Mesothelial cell of epicardium (in vitro differentiated cells): ENCODE data around the gene FANCC. TPM values are rescaled to one million over a fixed set of nuclear protein-coding genes. Genes with fewer than 3 reads are reported as not detected.

Experiments
- DNase-seq, 2 experiments: peaks; one replicate each; pipeline ENCODE4 v3.0.0; 2021; ENCODE audit warnings: low spot score in 2 of 2; ENCODE audit not compliant: unreplicated experiment in 2 of 2
- H3K27ac Mint-ChIP-seq: 2 replicates; pipeline ENCODE4 v1.8.0; 2021; ENCODE audit warnings: mixed read lengths
- H3K27me3 Mint-ChIP-seq: 2 replicates; pipeline ENCODE4 v1.8.0; 2021; ENCODE audit warnings: low read depth, mixed read lengths
- H3K36me3 Mint-ChIP-seq: 2 replicates; pipeline ENCODE4 v1.8.0; 2021; ENCODE audit warnings: mixed read lengths
- H3K4me1 Mint-ChIP-seq: 2 replicates; pipeline ENCODE4 v1.8.0; 2021; ENCODE audit warnings: mixed read lengths
- H3K4me3 Mint-ChIP-seq: 2 replicates; pipeline ENCODE4 v1.8.0; 2021; ENCODE audit warnings: mild to moderate bottlenecking, moderate library complexity, mixed read lengths
- H3K9me3 Mint-ChIP-seq: 2 replicates; pipeline ENCODE4 v1.8.0; 2021; ENCODE audit warnings: mixed read lengths
- CTCF ChIP-seq: fragments of 200-600 bp; sonication (generic); IDR thresholded peaks from one replicate; pipeline ENCODE4 v1.5.0; 2021; ENCODE audit warnings: antibody characterized with exemption; ENCODE audit not compliant: unreplicated experiment
- total RNA-seq: library from RNA; stranded (reverse); gene quantifications from 3 replicates; pipeline ENCODE4 v1.2.1, GENCODE V29; 2021

Gene FANCC
- total RNA-seq, 1 donor from 2014 or later, result 22.5 TPM

GRCh38 chr9:95096381-95096780 is 221.1 kb downstream of the FANCC start:
- Mint-ChIP-seq H3K27me3 (no peaks in the 10 kb centered on the region), H3K27ac (no peak overlapping the region), H3K36me3 (peaks cover 16% of the 10 kb centered on the region), H3K4me3 (no peak overlapping the region), H3K9me3 (no peaks in the 10 kb centered on the region), H3K4me1 (peaks cover 57% of the 10 kb centered on the region)
- TF ChIP-seq CTCF, result no peak
- DNase-seq, result no peak

- no peaks in the 10 kb centered on the region for H3K9me3 Mint-ChIP-seq
- no peaks in the 10 kb centered on the region for H3K27me3 Mint-ChIP-seq
- no peak overlapping the region for H3K27ac Mint-ChIP-seq
- H3K4me1 Mint-ChIP-seq, result peaks cover 56% of the 10 kb centered on the region
- DNase-seq, result no peak
- TF ChIP-seq CTCF, result no peak
- peaks cover 14% of the 10 kb centered on the region for H3K36me3 Mint-ChIP-seq
- no peak overlapping the region for H3K4me3 Mint-ChIP-seq
Observed at GRCh38 chr9:95095641-95096355, 221.7 kb downstream of the FANCC start.

GRCh38 chr9:95094002-95094401 is 223.5 kb downstream of the FANCC start:
- H3K4me1 Mint-ChIP-seq, result peaks cover 57% of the 10 kb centered on the region
- no peaks in the 10 kb centered on the region for H3K27me3 Mint-ChIP-seq
- no peak overlapping the region for H3K4me3 Mint-ChIP-seq
- no peak for TF ChIP-seq CTCF
- H3K27ac Mint-ChIP-seq, result peak overlapping the region; percentile 4
- peaks cover 16% of the 10 kb centered on the region for H3K36me3 Mint-ChIP-seq
- no peaks in the 10 kb centered on the region for H3K9me3 Mint-ChIP-seq
- DNase-seq, result no peak

- H3K4me3 Mint-ChIP-seq, result no peak overlapping the region
Observed at GRCh38 chr9:95093586-95093985, 223.9 kb downstream of the FANCC start.

GRCh38 chr9:95092262-95093072 is 225.0 kb downstream of the FANCC start:
- H3K36me3 Mint-ChIP-seq, result peaks cover 20% of the 10 kb centered on the region
- TF ChIP-seq CTCF, result no peak
- no peak overlapping the region for H3K4me3 Mint-ChIP-seq
- H3K27ac Mint-ChIP-seq, result peak overlapping the region; percentile 94
- no peaks in the 10 kb centered on the region for H3K9me3 Mint-ChIP-seq
- no peaks in the 10 kb centered on the region for H3K27me3 Mint-ChIP-seq
- DNase-seq, result no peak
- peaks cover 44% of the 10 kb centered on the region for H3K4me1 Mint-ChIP-seq

More at GRCh38 chr9:95093586-95093985, 223.9 kb downstream of the FANCC start:
- Mint-ChIP-seq H3K36me3 (peaks cover 16% of the 10 kb centered on the region), H3K9me3 (no peaks in the 10 kb centered on the region), H3K27me3 (no peaks in the 10 kb centered on the region), H3K4me1 (peaks cover 54% of the 10 kb centered on the region), H3K27ac (peak overlapping the region; percentile 4)
- TF ChIP-seq CTCF, result no peak
- DNase-seq, result no peak
